A549 (cell line): ENCODE data around the gene ASAP2.

Experiments
- BHLHE40 ChIP-seq: IDR thresholded peaks from 2 replicates; pipeline ENCODE4 v1.6.1; 2012; ENCODE audit warnings: low read depth, low read length, inconsistent platforms
- CEBPB ChIP-seq, 2 experiments: fragments of >200 bp in 1 of 2; sonication (Bioruptor Twin) in 1 of 2; formaldehyde crosslinking in 1 of 2; IDR thresholded peaks; 2 replicates each; pipeline ENCODE4 v1.6.1; 2012 to 2016
- CTCF ChIP-seq: fragments of >200 bp; sonication (Bioruptor Twin); formaldehyde crosslinking; IDR thresholded peaks from 3 replicates; pipeline ENCODE4 v1.5.1; 2016
- JUN ChIP-seq, 2 experiments: fragments of >200 bp; sonication (Bioruptor Twin); formaldehyde crosslinking; IDR thresholded peaks; 2 replicates in 1 of 2; 3 replicates in 1 of 2; pipeline ENCODE4 v1.6.1; 2016 to 2017
- POLR2A ChIP-seq: IDR thresholded peaks from 2 replicates; pipeline ENCODE4 v1.6.1; 2012; ENCODE audit warnings: mild to moderate bottlenecking, low read length
- RNF2 ChIP-seq: fragments of 200-600 bp; sonication (generic); IDR thresholded peaks from 2 replicates; pipeline ENCODE4 v1.6.1; 2016; ENCODE audit warnings: low read depth, mild to moderate bottlenecking, antibody characterized with exemption, moderate library complexity, borderline replicate concordance
- USF2 ChIP-seq: fragments of 450-650 bp; IDR thresholded peaks from 2 replicates; pipeline ENCODE4 v1.6.1; 2014; ENCODE audit warnings: antibody characterized with exemption
- TF ChIP-seq, protein P1 (sequence below): IDR thresholded peaks from 2 replicates; pipeline ENCODE4 v1.6.1; 2012

DNA sequence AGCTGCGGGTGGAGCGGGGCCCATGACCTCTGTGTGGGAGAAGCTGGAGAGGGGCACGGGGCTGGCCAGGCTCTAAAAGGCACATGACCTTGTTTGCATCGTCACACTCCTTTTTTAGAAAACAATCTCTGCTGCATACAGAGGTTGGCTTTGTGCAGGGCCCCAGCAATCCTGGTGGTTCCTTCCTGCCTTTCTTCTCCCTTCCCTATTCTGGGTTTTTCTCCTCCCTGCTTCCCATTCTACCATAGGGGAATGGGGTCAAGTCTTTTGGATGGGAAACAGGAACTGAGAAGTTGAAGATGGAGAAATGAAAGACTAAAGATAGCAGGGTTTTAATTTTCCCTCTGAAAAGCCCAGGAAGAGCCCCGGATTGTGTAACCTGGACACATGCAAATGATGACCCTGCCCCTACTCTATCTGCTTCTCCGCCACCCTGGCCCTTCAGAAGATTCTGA is 53.9 kb downstream of the ASAP2 start:
- TF ChIP-seq BHLHE40 (no peak), POLR2A (no peak), RNF2 (no peak), USF2 (no peak), CEBPB (IDR thresholded peaks at IDR 0.05) (no peak), CTCF (no peak), JUN (IDR thresholded peaks at IDR 0.05) (no peak)
- TF ChIP-seq, protein P1, sequence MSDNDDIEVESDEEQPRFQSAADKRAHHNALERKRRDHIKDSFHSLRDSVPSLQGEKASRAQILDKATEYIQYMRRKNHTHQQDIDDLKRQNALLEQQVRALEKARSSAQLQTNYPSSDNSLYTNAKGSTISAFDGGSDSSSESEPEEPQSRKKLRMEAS, result no peak
